ENCODE data around the gene GGCX.
A peak's percentile ranks its signal among the peaks of the same experiment; 100 is the strongest.
"Not testable (repeated sequence)": the region's sequence is repeated elsewhere in the genome, so short reads cannot be mapped to it uniquely, and the experiment has no call there.

GGCX gene

GRCh38 chr2:85547089-85547858 lies 14.0 kb downstream of the GGCX start:
- FAIRE-seq (no peak), DNase-seq (ENCODE audit: extremely low spot score, insufficient read length, low read depth) (no peak)

DNA sequence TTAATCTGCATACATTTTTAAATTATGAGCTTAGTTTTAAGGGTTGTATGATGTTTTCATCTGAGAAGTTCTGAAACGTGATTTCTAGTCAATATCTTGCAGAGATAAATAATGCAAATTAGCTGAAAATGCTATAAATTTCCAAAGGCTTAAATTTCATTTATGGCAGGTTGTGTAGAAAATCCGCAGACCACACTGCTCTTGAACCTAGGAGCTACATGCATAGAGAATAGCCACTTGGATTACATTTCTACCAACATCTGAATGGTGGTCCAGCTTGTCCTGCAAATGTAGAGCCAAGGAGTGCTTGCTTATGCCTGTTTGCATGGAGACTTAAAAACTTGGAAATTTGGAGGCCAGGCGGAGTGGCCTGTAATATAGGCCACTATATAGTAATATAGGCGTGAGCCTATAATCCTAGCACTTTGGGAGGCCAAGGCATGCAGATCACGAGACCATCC lies 15.5 kb downstream of the GGCX start:
- FAIRE-seq = no peak
- no peak for DNase-seq (ENCODE audit: extremely low spot score, insufficient read length, low read depth)

DNA sequence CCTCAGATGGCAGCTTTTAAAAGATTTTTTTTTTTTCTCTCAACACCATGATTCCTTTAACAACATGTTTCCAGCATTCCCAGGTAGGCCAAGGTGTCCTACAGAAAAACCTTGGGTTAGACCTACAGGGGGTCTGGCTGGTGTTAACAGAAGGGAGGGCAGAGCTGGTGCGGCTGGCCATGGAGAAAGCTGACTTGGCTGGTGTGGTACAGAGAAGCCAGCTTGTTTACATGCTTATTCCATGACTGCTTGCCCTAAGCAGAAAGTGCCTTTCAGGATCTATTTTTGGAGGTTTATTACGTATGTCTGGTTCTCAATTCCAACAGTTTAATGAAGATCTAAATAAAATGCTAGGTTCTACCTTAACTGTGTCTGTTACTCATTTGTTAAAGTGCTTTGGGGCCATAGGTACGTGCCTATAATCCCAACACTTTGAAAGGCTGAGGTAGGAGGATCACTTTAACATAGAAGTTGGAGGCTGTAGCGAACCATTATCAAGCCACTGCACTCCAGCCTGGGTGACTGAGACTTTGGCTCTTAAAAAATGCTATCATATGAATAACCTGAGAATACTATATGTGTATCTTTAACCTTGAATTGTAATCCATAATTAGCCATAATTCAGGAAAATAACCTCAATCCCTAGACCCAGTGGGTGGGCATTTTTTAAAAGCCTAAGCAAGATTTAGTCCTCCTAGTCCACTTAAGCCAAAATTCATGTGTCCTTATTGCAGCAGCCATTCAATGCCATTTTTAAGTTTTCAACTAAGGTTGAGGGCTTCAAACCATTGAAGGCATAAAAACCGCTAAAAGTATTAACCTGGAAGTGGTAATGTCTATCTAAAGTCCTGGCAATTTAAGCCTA lies 16.1 kb downstream of the GGCX start:
- FAIRE-seq; DNase-seq (ENCODE audit: extremely low spot score, insufficient read length, low read depth): not testable (repeated sequence)

GRCh38 chr2:85544254-85544691 lies 17.0 kb downstream of the GGCX start:
- FAIRE-seq; DNase-seq (ENCODE audit: extremely low spot score, insufficient read length, low read depth): not testable (repeated sequence)

DNA sequence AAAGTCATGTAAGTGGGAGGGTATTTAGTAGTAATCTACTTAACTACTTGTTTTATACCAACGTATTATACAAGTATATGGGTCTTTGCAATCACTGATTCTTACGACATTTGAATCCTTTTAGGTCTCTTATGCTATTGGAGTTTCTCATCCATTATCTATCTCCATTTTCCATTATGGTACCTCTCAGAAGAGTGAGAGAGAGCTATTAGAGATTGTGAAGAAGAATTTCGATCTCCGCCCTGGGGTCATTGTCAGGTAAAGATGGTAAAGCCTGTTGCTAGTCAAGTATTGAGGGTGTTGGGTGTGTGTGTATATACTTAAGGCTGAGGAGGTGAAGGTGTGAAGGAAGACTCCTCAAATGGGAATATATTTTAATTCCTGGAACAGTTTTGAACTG lies 18.5 kb downstream of the GGCX start:
- FAIRE-seq = no peak
- no peak for DNase-seq (ENCODE audit: extremely low spot score, insufficient read length, low read depth)

DNA sequence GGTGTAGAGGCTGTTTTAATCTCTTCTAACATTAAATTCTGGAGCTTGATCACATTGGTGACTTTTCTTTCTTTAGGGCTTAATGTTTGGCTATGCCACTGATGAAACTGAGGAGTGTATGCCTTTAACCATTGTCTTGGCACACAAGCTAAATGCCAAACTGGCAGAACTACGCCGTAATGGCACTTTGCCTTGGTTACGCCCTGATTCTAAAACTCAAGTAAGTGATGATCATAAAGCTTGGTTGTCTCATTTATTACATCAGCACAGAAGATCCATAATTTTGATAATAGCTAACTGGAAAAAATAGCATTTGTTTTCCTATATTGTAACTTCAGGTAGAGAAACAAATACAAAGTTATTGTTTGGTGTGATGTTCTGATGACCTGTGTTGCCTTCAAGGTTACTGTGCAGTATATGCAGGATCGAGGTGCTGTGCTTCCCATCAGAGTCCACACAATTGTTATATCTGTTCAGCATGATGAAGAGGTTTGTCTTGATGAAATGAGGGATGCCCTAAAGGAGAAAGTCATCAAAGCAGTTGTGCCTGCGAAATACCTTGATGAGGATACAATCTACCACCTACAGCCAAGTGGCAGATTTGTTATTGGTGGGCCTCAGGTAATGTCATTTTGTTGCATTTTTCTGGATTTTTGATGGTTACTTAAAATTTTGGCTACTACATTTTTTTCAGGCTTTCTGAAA lies 19.4 kb downstream of the GGCX start:
- DNase-seq (ENCODE audit: extremely low spot score, insufficient read length, low read depth) = no peak
- FAIRE-seq = no peak

- DNase-seq (ENCODE audit: extremely low spot score, insufficient read length, low read depth) = no peak
- FAIRE-seq = no peak
Observed at GRCh38 chr2:85541262-85541661, 20.0 kb downstream of the GGCX start.

- FAIRE-seq = no peak
Observed at GRCh38 chr2:85540133-85540648, 21.1 kb downstream of the GGCX start.

DNA sequence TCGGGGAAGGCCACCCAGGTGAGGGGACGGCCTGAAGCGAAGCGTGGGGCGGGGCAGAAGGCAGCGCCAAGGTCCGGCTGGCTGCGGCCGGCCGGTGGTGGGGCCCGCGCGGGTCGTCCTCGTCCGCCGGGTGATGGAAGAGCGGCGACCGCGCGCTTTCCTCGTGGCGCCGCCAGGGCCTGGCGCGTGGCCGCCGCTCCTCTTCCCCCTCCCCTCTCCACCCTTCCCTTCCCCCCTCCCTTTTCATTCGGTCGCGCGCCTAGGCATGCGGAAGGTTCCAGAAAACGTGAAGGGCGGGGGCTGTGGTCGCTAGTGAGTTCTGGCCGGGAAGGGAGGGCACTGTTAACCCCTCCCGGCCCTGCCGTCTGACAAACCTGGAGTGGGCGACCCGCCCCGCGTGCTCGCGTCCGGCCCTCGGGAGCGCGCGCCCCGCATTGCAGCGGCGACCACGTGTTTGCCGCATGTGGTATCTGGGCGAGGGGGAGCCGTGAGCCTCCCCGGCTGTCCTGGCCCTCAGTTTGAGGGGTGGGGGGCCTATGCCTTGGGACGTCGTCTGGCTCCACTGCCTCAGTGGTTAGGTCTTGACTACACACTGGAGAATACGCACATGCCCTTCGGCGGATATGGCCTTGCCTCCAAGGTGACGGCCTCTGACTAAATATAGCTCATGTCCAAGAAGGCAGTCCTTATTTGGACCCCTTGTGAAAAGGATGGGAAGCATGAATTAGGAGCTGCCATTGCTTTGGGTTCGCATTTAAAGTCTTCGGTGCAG lies 21.7 kb downstream of the GGCX start:
- no peak for FAIRE-seq
- DNase-seq (ENCODE audit: extremely low spot score, insufficient read length, low read depth) = no peak

More at GRCh38 chr2:85540133-85540648, 21.1 kb downstream of the GGCX start:
- DNase-seq (ENCODE audit: extremely low spot score, insufficient read length, low read depth) = no peak

- FAIRE-seq (peak; percentile 75), DNase-seq (ENCODE audit: extremely low spot score, insufficient read length, low read depth) (peak; percentile 83)
Observed at GRCh38 chr2:85538507-85539360, 22.6 kb downstream of the GGCX start, which contains the start of gene MAT2A. TSS of gene MAT2A (plus strand) at chr2:85539168. CDS start at chr2:85539288, 120 bp downstream.

DNA sequence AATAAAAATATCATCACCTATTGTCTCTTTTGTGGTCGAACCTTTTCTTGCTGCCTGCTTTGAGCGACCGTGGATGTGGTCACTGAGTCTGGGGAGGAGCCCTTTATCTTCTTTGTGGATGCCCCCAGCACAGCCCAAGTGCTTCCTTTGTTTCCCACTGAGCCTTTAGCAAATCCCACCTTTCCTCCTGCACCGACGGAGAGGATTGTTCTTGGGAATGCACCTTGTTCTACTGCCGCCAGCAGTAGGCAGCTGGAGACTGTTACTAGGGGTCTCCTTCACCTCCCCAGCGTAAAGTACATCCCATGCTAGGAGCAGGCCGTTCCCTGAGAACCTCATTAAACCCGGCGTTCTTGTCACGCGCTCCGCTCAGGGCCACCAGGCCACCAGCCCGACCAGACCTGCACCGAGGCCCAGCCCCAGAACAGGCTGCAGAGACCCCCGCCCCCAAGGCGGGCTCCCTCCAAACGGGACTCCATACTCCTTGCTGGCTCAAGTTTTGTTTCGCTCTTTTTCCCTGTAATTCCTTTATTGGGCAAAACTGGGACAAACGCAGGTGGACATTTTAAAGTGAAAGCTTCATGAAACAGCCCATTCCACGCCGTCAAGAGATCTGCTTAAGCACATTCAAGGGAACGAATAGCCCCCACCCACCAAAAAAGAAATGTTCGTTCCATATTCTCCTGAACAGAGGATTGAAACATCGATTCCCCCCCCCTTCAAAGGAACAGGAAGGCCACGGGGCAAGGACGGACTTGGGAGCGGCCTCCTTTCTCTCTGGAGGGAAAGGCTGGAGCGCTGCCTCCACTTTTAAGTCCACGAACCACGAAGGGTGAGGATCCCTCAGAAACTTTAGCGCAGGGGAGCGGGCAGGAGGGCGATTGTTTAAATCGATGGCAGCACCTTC lies 23.4 kb downstream of the GGCX start:
- FAIRE-seq (no peak), DNase-seq (ENCODE audit: extremely low spot score, insufficient read length, low read depth) (no peak)

GRCh38 chr2:85536479-85536878 lies 24.8 kb downstream of the GGCX start:
- FAIRE-seq (no peak), DNase-seq (ENCODE audit: extremely low spot score, insufficient read length, low read depth) (no peak)

GRCh38 chr2:85534881-85535280 lies 26.4 kb downstream of the GGCX start:
- FAIRE-seq = no peak

GRCh38 chr2:85534099-85534498 lies 27.2 kb downstream of the GGCX start:
- FAIRE-seq (no peak), DNase-seq (ENCODE audit: extremely low spot score, insufficient read length, low read depth) (no peak)

More at GRCh38 chr2:85534881-85535280, 26.4 kb downstream of the GGCX start:
- DNase-seq (ENCODE audit: extremely low spot score, insufficient read length, low read depth) = no peak

- FAIRE-seq (no peak), DNase-seq (ENCODE audit: extremely low spot score, insufficient read length, low read depth) (no peak)
Observed at GRCh38 chr2:85531589-85531988, 29.7 kb downstream of the GGCX start.

GRCh38 chr2:85529809-85530208 lies 31.5 kb downstream of the GGCX start:
- FAIRE-seq (no peak), DNase-seq (ENCODE audit: extremely low spot score, insufficient read length, low read depth) (no peak)

DNA sequence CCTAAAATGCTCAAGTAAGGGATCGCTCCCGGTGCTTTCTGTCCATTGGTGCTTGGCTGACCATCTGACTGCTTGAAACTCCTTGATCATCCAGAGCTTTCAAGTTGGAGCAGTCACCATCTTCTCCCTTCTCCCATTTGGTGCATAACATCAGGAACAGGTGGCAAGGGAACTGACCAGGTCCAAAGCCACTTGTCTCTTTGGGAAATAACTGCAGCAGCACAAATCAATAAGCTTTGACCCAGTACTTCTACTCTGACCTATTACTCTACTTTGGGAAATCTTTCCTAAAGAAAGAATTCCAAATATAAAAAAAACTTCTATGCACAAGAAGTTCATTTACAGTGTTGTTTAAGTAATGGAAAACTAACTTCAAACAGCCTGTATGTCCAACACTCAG lies 32.9 kb downstream of the GGCX start:
- DNase-seq (ENCODE audit: extremely low spot score, insufficient read length, low read depth) (no peak), FAIRE-seq (no peak)

Measured in GM18507 (cell line).